ENCODE measurements around the gene ARL5B.

DNA sequence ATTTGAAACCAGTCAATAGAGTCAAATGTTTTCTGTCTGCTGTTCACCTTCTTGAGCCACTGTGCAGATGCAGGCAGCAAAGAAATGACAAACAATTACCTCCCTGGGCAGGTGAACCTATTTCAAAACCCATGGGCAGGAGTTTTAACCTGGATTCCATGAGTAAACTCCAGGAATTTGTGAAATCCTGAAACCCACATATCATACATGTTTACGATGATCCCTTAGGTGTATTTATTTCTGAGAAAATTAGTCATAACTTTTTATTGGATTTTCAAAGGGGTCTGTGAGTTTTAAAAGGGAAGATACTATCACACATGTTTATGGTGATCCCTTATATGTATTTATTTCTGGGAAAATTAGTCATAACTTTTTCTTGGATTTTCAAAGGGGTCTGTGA lies 59.8 kb downstream of the ARL5B start:
- no peak for TF ChIP-seq POLR2A (IDR thresholded peaks at IDR 0.05)
- TF ChIP-seq, protein P1, sequence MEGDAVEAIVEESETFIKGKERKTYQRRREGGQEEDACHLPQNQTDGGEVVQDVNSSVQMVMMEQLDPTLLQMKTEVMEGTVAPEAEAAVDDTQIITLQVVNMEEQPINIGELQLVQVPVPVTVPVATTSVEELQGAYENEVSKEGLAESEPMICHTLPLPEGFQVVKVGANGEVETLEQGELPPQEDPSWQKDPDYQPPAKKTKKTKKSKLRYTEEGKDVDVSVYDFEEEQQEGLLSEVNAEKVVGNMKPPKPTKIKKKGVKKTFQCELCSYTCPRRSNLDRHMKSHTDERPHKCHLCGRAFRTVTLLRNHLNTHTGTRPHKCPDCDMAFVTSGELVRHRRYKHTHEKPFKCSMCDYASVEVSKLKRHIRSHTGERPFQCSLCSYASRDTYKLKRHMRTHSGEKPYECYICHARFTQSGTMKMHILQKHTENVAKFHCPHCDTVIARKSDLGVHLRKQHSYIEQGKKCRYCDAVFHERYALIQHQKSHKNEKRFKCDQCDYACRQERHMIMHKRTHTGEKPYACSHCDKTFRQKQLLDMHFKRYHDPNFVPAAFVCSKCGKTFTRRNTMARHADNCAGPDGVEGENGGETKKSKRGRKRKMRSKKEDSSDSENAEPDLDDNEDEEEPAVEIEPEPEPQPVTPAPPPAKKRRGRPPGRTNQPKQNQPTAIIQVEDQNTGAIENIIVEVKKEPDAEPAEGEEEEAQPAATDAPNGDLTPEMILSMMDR (IDR thresholded peaks at IDR 0.05): no peak

Measured in Peyer's patch (tissue), 4 donors.